ENCODE results near the gene TAF3.

The TAF3 gene

DNA sequence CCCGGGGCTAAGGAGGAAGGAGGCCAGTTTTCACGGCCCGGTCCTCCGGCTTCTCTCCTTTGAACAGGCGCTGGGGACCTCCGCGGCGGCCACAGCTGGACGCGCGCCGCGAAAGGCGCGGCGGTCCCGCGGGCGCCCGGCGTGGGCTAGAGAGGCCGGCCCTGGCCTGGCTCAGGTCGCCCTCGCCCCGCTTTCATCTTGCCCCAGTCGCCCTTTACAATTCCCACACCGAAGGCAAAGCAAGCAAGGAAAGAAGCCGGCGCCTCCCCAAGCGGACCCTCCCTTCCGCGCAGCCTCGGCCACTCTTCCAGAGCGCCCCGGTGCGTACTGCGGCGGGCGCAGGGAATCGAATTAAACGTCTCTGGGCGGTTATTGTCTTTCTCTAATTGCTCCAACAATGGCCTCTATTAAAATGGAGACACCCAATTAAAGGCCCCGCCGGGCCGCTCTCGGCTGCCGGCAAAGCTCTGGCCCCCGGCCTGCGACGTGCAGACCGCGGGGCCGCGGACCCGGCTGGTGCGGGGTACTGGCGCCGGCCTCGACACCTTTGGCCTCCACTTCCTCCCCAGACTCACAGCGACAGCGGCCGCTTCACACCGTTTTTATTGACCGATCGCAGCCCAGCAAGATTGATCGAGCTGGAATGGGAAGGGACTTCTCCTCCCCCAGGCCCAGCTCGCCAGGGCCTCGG is 231.7 kb downstream of the TAF3 start:
- DNase-seq = no peak

DNA sequence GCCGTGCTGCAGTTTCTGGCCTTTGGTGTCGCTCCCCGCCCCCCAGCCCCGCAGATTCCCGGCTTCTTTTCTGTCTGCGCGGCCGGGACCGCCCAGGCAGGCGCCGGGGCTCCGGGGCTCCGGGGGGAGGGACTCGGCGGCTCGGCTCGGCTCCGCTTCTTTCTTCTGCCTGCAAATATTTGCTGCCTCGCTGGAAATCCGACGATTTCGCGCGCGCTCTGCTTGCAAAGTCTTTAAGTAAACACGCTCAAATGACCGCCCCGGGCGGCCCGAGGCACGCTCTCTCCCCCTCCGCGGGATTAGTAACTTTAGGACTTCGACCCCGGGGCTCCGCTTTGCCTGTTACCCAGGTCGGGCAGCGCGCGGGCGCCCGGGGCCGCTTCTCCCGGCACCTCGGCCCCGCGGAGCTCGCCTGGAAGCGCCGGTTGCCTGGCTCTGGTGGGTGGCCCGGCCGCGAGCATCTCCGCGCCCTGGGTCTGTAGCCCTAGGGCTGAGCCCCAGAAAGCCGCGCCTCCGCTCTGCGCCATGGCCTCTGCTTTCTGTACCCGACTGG is 232.3 kb downstream of the TAF3 start:
- DNase-seq = no peak

DNA sequence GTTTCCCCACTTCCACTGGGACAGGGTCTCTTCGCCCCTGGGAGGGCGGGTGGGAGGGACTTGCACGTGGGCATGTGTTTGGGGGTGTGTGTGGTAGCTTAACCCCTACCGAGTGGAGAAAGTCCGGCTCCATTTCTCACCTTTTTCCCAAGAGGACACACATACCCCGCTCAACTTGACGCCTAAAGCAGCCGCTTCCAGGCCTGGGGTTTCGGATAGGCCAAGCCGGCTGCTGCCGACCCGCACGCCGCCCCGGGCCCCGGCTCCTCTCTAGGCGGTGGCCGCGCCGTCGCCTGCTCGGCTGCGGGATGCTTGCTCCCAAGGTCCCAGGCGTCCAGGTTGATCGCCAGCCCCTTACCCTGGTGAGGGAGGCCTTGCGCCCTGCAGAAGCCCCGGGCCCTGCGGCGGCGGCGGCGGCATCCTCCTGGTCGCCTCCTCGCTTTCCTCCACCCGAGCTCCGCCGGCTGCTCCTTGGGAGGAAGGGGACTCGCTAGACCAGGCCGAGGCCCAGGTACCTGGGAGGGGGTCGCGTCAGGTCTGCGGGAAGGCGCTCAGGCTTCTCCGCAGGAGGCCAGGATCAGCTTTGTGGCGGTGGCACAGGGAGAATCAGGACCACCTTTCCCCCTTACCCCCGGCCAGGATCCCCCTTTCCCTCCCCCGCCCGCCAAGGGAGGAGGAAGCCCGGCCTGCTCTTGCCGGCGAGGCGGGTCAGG is 233.0 kb downstream of the TAF3 start:
- no peak for DNase-seq

DNA sequence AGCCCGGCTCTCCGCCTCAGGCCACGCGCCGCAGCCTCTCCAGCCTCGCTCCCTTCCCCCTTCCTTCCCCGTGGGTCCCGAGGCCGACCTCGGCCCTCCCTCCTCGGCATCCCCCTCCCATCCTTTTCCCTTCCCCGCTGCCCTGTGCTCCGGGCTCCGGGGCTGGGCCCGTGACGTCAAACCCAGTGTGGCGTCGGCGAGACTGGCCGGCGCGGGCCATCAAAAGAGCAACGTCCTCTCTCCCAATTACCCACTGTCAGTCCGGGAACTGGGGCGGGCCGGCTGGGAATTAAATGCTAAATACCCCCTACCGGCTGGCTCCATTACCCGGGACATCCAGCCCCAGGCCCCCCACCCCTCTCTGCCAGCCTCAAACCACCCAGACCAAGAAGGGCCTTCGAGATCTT is 233.5 kb downstream of the TAF3 start:
- no peak for DNase-seq

DNA sequence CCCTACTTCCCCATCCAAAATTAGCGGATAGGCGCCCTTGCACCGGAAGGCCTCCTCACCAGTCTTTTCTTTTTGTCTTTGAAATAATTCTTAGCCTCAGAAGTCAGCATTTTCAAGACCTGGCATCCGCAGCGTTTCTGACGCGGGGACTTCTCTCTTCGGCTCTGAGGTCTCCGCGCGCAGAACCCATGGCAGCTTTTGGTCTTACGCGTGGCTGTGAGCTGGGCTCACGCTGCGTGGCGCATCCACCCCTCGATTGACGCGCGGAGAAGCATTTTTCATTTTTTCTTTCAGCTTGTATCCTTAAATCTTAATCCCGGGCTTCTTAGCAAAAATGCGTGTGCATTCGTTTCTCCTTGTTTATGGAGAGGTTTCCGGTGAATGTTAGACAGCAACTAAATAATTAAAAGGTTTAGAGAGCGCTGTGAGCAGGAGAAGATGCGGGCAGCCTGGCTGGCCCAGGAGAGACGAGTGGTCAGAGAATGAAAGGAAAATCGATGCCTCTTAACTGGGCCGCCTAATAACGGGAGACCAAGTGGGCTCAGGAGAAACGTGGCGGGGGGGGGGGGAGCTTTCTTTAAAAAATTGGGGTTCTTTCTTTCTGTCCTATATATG is 234.1 kb downstream of the TAF3 start:
- peak in 1 of 3 donors; percentile 20 for DNase-seq

DNA sequence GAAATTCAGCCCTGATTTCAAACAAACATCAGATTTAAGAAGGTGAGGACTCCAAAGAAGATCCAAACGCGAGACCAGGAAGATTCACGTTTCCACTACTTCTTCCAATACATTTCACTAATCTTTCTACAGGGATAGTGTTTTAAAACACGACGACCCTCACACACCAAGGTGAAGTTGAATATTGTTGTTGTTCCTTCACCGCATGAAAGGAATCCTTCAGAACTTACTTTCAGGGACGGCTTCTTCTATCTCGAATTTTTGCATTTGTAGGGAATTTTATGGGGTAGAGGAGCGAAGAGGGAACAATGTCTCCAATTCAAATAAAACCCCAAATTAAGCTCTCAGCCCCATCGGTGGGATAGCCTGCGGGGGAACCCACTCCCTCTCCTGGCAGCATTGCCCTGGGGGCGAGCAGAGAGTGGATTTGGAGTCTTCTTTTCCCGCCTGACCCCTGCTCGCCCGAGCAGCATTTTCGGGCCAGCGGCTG is 234.7 kb downstream of the TAF3 start:
- DNase-seq = no peak

DNA sequence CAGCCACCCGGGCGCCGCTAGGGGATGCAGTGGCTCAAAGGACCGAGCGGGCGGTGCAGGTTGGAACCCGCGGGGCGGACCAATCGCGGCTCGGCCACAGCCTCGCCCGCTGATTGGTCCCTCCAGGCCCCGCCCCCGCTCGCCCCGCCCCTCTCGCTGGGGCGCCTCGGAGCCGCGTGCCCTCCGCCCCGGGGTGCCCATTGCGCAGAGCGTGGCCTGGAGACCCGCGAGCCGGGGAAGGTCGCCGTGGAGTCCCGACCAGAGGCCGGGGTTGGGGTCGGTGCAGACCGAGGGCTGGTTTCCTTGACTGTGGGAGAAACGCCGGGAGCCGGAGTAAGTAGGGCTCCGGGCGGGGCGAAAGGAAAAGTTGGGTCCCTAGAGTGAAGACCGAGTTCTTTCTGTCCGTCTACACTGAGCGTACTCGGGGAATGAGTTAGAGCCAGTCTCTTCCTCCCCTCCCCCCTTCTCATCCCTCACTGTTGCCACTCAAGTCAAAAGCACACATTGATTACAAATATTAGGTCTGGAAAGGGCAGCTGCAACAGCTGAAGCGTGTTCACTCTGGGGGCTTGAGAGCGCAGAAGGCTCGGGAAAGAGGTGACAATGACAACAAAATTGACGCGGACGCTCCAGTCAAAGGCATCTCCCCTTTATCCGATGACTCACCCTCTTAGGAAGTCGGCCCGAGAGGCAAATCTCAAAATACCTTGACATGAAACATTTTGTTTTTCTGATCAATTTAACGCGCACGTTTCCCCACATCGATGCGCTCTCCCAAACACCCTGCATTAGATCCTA is 235.3 kb downstream of the TAF3 start:
- DNase-seq = peak; percentile 92 to 97 (median 95)

DNA sequence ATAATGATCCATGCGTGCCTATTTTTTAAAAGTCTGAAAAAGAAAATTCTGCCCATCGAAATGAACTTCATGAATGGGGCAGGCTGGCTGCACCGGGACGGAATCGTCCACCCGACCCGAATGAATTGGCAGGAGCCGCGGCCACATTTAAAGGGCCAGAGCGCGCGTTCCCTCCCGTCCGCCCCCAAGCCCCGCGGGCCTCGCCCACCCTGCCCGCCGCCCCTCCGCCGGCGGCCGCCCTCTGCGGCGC is 235.9 kb downstream of the TAF3 start:
- DNase-seq = no peak

DNA sequence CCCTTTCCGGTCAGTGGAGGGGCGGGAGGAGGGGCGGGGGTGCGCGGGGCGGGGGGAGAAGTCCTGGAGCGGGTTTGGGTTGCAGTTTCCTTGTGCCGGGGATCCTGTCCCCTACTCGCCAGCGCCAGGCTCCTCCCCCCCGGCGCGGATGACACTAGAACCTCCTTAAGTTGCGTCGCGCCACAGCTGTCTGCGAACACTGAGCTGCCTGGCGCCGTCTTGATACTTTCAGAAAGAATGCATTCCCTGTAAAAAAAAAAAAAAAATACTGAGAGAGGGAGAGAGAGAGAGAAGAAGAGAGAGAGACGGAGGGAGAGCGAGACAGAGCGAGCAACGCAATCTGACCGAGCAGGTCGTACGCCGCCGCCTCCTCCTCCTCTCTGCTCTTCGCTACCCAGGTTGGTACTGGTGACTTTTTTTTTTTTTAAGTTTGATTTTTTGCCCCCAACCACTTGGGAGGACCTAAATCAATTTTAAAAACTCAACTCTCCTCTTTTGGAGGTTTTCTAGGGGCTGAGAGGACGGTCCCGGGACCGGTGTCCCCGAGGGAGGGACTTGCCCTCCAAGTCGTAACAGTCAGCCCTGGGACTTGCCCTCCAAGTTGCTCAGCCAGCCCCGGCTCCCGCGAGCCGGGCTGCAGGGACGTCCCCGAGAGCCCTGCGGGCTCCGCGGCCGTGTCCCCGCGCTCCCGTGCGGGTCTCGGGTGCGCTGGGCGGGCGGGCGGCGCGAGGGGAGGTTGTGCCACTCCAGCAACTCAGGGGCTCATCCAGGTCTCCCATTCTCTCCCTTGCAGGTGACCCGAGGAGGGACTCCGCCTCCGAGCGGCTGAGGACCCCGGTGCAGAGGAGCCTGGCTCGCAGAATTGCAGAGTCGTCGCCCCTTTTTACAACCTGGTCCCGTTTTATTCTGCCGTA is 236.4 kb downstream of the TAF3 start, which contains the start of gene GATA3:
Gene GATA3, plus strand, starts transcription at position 195 of the 914 bp plus-strand sequence. CDS start 968 bp downstream, outside the sequence.
- DNase-seq = peak; percentile 68 to 81 (median 72)

DNA sequence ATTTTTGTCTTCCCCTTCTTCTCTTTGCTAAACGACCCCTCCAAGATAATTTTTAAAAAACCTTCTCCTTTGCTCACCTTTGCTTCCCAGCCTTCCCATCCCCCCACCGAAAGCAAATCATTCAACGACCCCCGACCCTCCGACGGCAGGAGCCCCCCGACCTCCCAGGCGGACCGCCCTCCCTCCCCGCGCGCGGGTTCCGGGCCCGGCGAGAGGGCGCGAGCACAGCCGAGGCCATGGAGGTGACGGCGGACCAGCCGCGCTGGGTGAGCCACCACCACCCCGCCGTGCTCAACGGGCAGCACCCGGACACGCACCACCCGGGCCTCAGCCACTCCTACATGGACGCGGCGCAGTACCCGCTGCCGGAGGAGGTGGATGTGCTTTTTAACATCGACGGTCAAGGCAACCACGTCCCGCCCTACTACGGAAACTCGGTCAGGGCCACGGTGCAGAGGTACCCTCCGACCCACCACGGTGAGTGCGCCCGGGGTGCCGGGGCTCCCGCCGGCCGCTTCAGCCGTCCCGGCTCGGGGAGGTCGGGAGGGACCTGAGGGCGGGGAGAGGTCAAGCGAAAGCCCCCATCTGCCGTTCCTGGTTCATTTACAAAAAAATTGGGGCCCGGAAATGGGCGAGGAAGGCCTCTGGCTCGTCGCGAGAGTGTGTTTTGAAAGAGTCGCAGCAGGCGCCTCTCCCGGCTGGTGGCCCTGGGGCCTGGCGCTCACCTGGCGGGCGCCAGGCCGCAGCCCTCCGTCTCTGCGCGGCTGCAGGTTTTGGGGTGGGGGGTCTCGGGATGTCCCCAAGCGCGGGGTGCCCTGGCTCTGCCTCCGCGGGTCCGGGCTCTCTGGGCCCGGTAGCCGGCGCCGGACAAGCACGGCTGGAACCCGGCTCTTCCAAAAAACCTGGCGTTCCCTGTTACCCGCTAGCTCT is 237.4 kb downstream of the TAF3 start:
- DNase-seq = peak in 2 of 3 donors; percentile 46 to 63

DNA sequence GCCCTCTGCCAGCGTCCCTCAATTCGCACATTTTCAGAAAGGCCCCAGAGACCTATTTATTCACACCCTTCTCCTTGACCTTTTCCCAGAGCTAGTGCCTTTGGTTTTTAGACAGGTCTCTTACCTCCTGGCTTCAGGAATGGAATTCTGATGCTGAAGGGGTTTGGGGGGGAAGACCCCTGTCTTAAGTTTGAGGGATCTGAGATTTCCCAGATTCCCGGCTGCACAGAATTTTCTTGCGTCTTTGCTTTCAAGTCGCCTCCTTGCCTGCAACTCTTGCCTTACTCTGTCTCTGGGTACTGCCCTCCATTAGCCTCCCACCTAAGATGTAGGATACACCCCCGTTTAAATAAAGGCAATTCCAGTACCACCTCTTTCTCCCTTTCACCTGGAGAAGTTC is 238.1 kb downstream of the TAF3 start:
- DNase-seq = no peak

DNA sequence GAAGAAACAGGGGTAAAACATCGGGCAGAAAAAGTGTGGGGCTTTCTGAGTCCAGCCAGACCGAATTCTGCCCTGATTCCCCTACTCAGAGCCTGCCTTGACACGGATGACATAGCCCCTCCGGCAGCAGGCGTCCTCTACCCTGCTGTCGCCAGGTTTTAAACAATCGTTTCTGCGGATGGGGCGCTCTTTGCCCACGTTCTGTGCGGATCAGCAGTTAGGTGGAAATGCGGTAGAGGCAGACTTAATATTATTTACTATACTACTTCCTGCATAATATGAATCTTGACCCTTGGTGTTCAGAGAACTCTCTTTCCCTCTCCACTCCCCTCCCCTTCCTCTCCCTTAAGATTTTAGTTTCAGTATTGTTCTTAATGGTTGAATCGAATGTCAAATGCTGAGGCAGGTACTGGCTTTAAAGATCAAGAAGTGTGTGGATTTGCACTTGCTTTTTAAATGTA is 238.6 kb downstream of the TAF3 start:
- no peak for DNase-seq

DNA sequence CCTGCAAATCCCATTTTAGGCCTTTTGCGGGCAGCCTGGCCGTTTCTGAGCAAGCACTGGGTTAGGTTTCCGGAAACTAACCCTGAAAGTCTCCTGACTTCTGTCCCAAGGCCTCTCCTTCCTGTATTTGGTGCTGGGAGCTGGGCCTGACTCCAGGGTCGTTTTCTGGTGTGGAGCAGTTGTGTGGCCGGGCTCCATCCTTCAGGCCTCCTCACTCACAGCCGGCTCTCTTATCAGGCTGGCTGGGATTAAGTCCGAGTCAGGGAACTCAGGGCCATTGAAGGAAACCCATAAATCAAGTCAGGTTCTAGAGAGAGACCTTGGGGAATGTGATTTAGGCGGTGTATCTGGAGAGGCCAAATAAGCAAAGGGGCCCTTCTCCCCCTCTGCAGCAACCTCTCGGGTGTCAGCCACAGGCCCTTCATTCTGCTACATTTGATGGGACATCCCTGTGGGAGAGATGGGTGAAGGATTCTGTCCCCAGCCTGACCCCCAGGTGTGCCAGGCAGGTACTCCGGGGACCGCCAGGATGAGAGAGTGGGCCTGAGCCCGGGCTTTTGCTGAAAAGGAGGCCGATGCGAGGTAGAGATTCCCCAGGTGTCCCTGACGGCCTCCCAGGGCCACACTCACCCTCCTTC is 239.4 kb downstream of the TAF3 start:
- DNase-seq = no peak

DNA sequence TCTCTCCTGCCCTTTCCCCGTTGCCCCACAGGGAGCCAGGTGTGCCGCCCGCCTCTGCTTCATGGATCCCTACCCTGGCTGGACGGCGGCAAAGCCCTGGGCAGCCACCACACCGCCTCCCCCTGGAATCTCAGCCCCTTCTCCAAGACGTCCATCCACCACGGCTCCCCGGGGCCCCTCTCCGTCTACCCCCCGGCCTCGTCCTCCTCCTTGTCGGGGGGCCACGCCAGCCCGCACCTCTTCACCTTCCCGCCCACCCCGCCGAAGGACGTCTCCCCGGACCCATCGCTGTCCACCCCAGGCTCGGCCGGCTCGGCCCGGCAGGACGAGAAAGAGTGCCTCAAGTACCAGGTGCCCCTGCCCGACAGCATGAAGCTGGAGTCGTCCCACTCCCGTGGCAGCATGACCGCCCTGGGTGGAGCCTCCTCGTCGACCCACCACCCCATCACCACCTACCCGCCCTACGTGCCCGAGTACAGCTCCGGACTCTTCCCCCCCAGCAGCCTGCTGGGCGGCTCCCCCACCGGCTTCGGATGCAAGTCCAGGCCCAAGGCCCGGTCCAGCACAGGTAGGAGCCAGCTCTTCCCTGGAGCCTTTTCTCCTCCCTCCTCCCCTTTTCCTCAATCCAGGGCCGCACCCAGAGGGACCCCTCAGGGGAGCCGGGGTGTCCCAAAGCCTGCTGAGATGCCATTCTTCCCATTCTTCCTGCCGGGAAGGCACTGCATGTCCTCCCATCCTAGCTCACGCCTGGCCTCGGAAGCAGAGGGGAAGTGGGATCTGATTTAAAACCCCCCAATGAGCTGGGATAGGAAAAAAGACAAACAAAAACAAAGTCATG is 240.2 kb downstream of the TAF3 start:
- no peak for DNase-seq

DNA sequence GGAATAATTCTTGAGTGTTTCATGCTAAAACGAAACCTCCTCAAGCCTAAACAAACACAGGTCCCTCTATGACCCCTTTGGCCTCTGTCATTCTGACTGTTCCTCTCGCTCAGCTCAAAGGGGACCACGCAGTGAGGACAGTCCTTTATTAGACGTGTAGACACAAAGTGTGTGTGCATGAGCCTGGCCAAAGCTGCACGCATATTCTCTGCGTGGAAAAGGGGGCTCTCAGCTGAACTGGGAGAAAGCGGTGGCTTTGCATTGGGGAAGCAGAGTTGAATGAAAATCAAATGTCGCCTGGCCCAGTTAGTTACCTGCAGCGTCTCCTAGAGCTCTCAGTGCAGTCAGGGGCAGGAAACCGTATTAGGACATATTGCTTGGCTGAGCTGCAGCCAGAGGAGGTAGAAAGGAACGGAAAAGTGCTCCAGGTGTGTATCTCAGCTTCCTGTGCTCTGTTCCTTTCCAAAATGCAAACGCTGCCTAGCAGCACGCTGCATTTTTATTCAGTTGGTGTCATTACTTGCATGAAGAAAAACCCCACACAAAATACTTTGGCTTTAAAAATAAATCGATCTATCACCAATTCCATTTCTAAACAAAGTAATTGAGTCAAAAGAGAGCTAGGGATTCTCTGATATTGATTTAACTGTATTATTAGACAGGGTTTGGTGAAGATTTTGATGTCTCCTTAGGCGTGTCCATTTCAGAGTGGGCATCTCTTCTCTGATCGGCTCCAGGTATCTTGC is 241.1 kb downstream of the TAF3 start:
- no peak for DNase-seq

DNA sequence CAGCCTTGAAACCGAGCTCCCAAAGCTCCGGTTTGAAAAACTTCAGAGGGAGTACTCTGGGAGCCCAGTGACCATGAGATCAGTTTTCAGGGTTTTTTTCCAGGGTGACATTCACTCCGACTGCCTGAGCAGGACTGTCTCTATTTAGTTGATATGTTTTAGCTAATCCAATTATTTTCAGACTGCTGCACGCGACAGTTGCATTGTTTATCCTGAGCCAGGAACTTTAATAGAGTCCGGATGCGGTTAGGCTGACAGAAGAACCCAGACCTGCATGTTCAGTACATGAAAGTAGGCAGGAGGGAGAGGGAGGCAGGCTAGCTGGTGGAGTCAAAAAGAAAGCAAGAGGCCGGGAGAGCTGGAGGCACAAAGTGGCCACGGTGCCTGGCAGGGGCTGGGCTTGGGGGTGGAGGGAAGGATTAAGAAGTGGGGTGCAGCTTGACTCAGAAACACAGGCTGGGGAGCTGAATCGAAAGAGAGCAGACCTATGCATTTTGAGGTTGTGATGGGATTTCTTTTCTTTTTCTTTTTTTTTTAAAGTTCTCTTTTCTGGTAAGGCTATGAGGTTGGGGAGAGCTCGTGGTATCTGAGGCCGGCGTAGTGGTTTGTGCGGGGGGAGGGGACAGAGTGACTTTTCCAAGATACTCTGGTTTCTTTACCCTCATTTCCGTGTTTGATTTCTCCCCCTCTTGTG is 241.9 kb downstream of the TAF3 start:
- DNase-seq = no peak

DNA sequence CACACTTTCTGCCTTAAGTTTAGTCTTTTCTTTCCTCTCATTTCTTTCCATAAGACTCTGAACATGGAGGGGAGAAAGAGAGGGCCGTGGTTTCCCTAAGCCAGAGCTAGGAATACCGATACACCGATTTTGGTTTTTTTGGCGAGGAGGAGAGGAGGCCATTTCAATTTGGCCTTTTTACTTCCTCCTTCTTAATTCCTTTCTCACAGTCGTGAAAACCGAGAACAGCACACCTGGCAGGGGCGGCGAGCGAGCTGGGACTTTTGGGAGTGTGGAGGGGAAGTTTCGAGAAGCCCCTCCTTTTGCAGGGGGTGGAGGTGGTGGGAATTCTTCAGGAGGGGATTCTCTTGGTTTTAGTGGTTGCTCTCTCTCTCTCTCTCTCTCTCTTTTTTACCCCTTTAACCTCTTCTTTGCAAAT is 242.4 kb downstream of the TAF3 start:
- DNase-seq = no peak
